IgD-negative memory B cell (primary cell): ENCODE data around the gene ACBD6. TPM values are rescaled to one million over a fixed set of nuclear protein-coding genes. Genes with fewer than 3 reads are reported as not detected.

Experiments used
- H3K27ac Mint-ChIP-seq, 3 donors: one replicate each; pipeline ENCODE4 v1.8.0; 2020 to 2022; ENCODE audit warnings: mild to moderate bottlenecking in 3 of 3, mixed read lengths in 3 of 3, moderate library complexity in 1 of 3
- H3K27me3 Mint-ChIP-seq: one replicate; pipeline ENCODE4 v1.8.0; 2021; ENCODE audit warnings: mixed read lengths
- H3K36me3 Mint-ChIP-seq: one replicate; pipeline ENCODE4 v1.8.0; 2020; ENCODE audit warnings: mild to moderate bottlenecking, mixed read lengths
- H3K4me1 Mint-ChIP-seq, 3 donors: one replicate each; pipeline ENCODE4 v1.8.0; 2020 to 2022; ENCODE audit warnings: mixed read lengths in 3 of 3, mild to moderate bottlenecking in 1 of 3
- H3K4me3 Mint-ChIP-seq, 4 donors: one replicate each; pipeline ENCODE4 v1.8.0; 2020 to 2022; ENCODE audit warnings: mild to moderate bottlenecking in 4 of 4, mixed read lengths in 4 of 4, moderate library complexity in 3 of 4
- H3K9me3 Mint-ChIP-seq, 3 donors: one replicate each; pipeline ENCODE4 v1.8.0; 2020 to 2021; ENCODE audit warnings: mixed read lengths in 3 of 3, mild to moderate bottlenecking in 1 of 3
- polyA plus RNA-seq: library from polyadenylated mRNA; unstranded; fragments of 300-500 nt; fragmentation: Illumina TruSeq; gene quantifications from one replicate; pipeline ENCODE4 v1.2.3, GENCODE V29; 2021

The ACBD6 gene
- polyA plus RNA-seq, 1 donor from 2014 or later: 41.5 TPM

- Mint-ChIP-seq H3K27me3 (no peaks in the 10 kb centered on the region), H3K4me3 (no peak overlapping the region), H3K36me3 (no peaks in the 10 kb centered on the region), H3K4me1 (peaks cover 0 to 3% (median 0%) of the 10 kb centered on the region in 3 donors), H3K9me3 (no peaks in the 10 kb centered on the region), H3K27ac (no peak overlapping the region)
Observed at GRCh38 chr1:180266275-180267210, 235.8 kb downstream of the ACBD6 start.

GRCh38 chr1:180265871-180266270 lies 236.5 kb downstream of the ACBD6 start:
- Mint-ChIP-seq H3K9me3 (no peaks in the 10 kb centered on the region), H3K27me3 (no peaks in the 10 kb centered on the region), H3K4me3 (no peak overlapping the region), H3K27ac (peak overlapping the region in 1 of 3 donors; percentile 52), H3K4me1 (peaks cover 0 to 3% (median 0%) of the 10 kb centered on the region in 3 donors), H3K36me3 (no peaks in the 10 kb centered on the region)

- no peaks in the 10 kb centered on the region for H3K9me3 Mint-ChIP-seq
- no peaks in the 10 kb centered on the region for H3K27me3 Mint-ChIP-seq
- peaks cover 0 to 3% (median 0%) of the 10 kb centered on the region in 3 donors for H3K4me1 Mint-ChIP-seq
- H3K4me3 Mint-ChIP-seq: no peak overlapping the region
- no peaks in the 10 kb centered on the region for H3K36me3 Mint-ChIP-seq
- peak overlapping the region in 1 of 3 donors; percentile 52 for H3K27ac Mint-ChIP-seq
Observed at GRCh38 chr1:180265201-180265600, 237.2 kb downstream of the ACBD6 start.

GRCh38 chr1:180264595-180264994 lies 237.8 kb downstream of the ACBD6 start:
- Mint-ChIP-seq H3K27me3 (no peaks in the 10 kb centered on the region), H3K4me1 (peaks cover 0 to 3% (median 0%) of the 10 kb centered on the region in 3 donors), H3K36me3 (no peaks in the 10 kb centered on the region), H3K27ac (no peak overlapping the region), H3K9me3 (no peaks in the 10 kb centered on the region), H3K4me3 (no peak overlapping the region)

GRCh38 chr1:180262628-180263488 lies 239.5 kb downstream of the ACBD6 start:
- H3K4me1 Mint-ChIP-seq: no peaks in the 10 kb centered on the region
- H3K36me3 Mint-ChIP-seq: no peaks in the 10 kb centered on the region
- peaks cover 2% of the 10 kb centered on the region for H3K27me3 Mint-ChIP-seq
- no peak overlapping the region for H3K27ac Mint-ChIP-seq
- H3K9me3 Mint-ChIP-seq: no peaks in the 10 kb centered on the region
- H3K4me3 Mint-ChIP-seq: no peak overlapping the region

- H3K27ac Mint-ChIP-seq: no peak overlapping the region
- no peaks in the 10 kb centered on the region for H3K36me3 Mint-ChIP-seq
- peaks cover 9% of the 10 kb centered on the region for H3K27me3 Mint-ChIP-seq
- no peaks in the 10 kb centered on the region for H3K9me3 Mint-ChIP-seq
- H3K4me3 Mint-ChIP-seq: peak overlapping the region in 1 of 4 donors; percentile 28
- no peaks in the 10 kb centered on the region for H3K4me1 Mint-ChIP-seq
Observed at GRCh38 chr1:180261524-180262155, 240.7 kb downstream of the ACBD6 start.

GRCh38 chr1:180261030-180261429 lies 241.3 kb downstream of the ACBD6 start:
- Mint-ChIP-seq H3K27me3 (peaks cover 15% of the 10 kb centered on the region), H3K4me1 (no peaks in the 10 kb centered on the region), H3K27ac (no peak overlapping the region), H3K9me3 (no peaks in the 10 kb centered on the region), H3K4me3 (peak overlapping the region in 1 of 4 donors; percentile 28), H3K36me3 (no peaks in the 10 kb centered on the region)

- no peak overlapping the region for H3K27ac Mint-ChIP-seq
- H3K36me3 Mint-ChIP-seq: no peaks in the 10 kb centered on the region
- no peaks in the 10 kb centered on the region for H3K4me1 Mint-ChIP-seq
- H3K27me3 Mint-ChIP-seq: peaks cover 17% of the 10 kb centered on the region
- no peak overlapping the region for H3K4me3 Mint-ChIP-seq
- H3K9me3 Mint-ChIP-seq: no peaks in the 10 kb centered on the region
Observed at GRCh38 chr1:180260541-180260940, 241.8 kb downstream of the ACBD6 start.

GRCh38 chr1:180259431-180260338 lies 242.7 kb downstream of the ACBD6 start:
- Mint-ChIP-seq H3K36me3 (no peaks in the 10 kb centered on the region), H3K4me1 (no peaks in the 10 kb centered on the region), H3K9me3 (no peaks in the 10 kb centered on the region), H3K27me3 (peaks cover 19% of the 10 kb centered on the region), H3K4me3 (no peak overlapping the region), H3K27ac (peak overlapping the region in 1 of 3 donors; percentile 91)

GRCh38 chr1:180258935-180259334 lies 243.4 kb downstream of the ACBD6 start:
- H3K4me1 Mint-ChIP-seq: no peaks in the 10 kb centered on the region
- H3K27ac Mint-ChIP-seq: no peak overlapping the region
- H3K27me3 Mint-ChIP-seq: peaks cover 23% of the 10 kb centered on the region
- no peaks in the 10 kb centered on the region for H3K36me3 Mint-ChIP-seq
- H3K9me3 Mint-ChIP-seq: no peaks in the 10 kb centered on the region
- no peak overlapping the region for H3K4me3 Mint-ChIP-seq

- H3K27me3 Mint-ChIP-seq: peaks cover 23% of the 10 kb centered on the region
- H3K36me3 Mint-ChIP-seq: no peaks in the 10 kb centered on the region
- no peaks in the 10 kb centered on the region for H3K4me1 Mint-ChIP-seq
- no peak overlapping the region for H3K4me3 Mint-ChIP-seq
- no peak overlapping the region for H3K27ac Mint-ChIP-seq
- no peaks in the 10 kb centered on the region for H3K9me3 Mint-ChIP-seq
Observed at GRCh38 chr1:180258290-180258689, 244.1 kb downstream of the ACBD6 start.

- H3K27me3 Mint-ChIP-seq: peaks cover 27% of the 10 kb centered on the region
- no peak overlapping the region for H3K4me3 Mint-ChIP-seq
- no peaks in the 10 kb centered on the region for H3K9me3 Mint-ChIP-seq
- H3K36me3 Mint-ChIP-seq: no peaks in the 10 kb centered on the region
- no peak overlapping the region for H3K27ac Mint-ChIP-seq
- peaks cover 0 to 3% (median 0%) of the 10 kb centered on the region in 3 donors for H3K4me1 Mint-ChIP-seq
Observed at GRCh38 chr1:180257486-180257885, 244.9 kb downstream of the ACBD6 start.

- Mint-ChIP-seq H3K27me3 (peaks cover 29% of the 10 kb centered on the region), H3K27ac (no peak overlapping the region), H3K4me3 (no peak overlapping the region), H3K4me1 (peaks cover 0 to 4% (median 0%) of the 10 kb centered on the region in 3 donors), H3K36me3 (no peaks in the 10 kb centered on the region), H3K9me3 (no peaks in the 10 kb centered on the region)
Observed at GRCh38 chr1:180257028-180257386, 245.4 kb downstream of the ACBD6 start.
